WTC11 (cell line): ENCODE results near the gene RAPGEF1. TPM values are rescaled to one million over a fixed set of nuclear protein-coding genes. Genes with fewer than 3 reads are reported as not detected.

ENCODE experiments used
- ATAC-seq: fragments of 200-7000 bp; cut with Tn5 transposase; 2 replicates; pipeline ENCODE4 v1.10.0; 2021; ENCODE audit warnings: mild to moderate bottlenecking, moderate library complexity
- CTCF ChIA-PET: fragments of 300-600 bp; sonication (Branson Sonifier 250); formaldehyde crosslinking; loops from one replicate; lab custom pipeline; 2021; ENCODE audit warnings: antibody characterized with exemption; lab: Charles Lee
- POLR2A ChIA-PET: fragments of 350-600 bp; sonication (Branson Sonifier 250); formaldehyde crosslinking; loops from one replicate; lab custom pipeline; 2021; ENCODE audit warnings: antibody characterized with exemption; lab: Charles Lee
- DNase-seq: peaks from one replicate; pipeline ENCODE4 v3.0.0; 2021; ENCODE audit warnings: low spot score
- H3K27ac Mint-ChIP-seq: 2 replicates; pipeline ENCODE4 v1.8.0; 2021; ENCODE audit warnings: mixed read lengths
- H3K27me3 Mint-ChIP-seq: 2 replicates; pipeline ENCODE4 v1.8.0; 2021; ENCODE audit warnings: low read depth, mild to moderate bottlenecking, moderate library complexity, mixed read lengths
- H3K36me3 Mint-ChIP-seq: 2 replicates; pipeline ENCODE4 v1.8.0; 2021; ENCODE audit warnings: mixed read lengths
- H3K4me1 Mint-ChIP-seq: 2 replicates; pipeline ENCODE4 v1.8.0; 2022; ENCODE audit warnings: mixed read lengths
- H3K4me3 Mint-ChIP-seq: 2 replicates; pipeline ENCODE4 v1.8.0; 2021; ENCODE audit warnings: mild to moderate bottlenecking, moderate library complexity, mixed read lengths
- H3K9me3 Mint-ChIP-seq: 2 replicates; pipeline ENCODE4 v1.8.0; 2021; ENCODE audit warnings: mixed read lengths
- EMX1 ChIP-seq: fragments of 250-450 bp; sonication (Bioruptor Pico); IDR thresholded peaks from 2 replicates; pipeline ENCODE4 v1.8.0; 2021; ENCODE audit warnings: mild to moderate bottlenecking
- HMGA2 ChIP-seq: fragments of 250-450 bp; sonication (Bioruptor Pico); IDR thresholded peaks from 2 replicates; pipeline ENCODE4 v1.4.0; 2021; ENCODE audit warnings: mild to moderate bottlenecking, moderate library complexity
- KAT7 ChIP-seq: sonication (generic); formaldehyde crosslinking; IDR thresholded peaks from 2 replicates; pipeline ENCODE4 v1.8.1; 2023; ENCODE audit warnings: missing genetic modification reagents, mild to moderate bottlenecking, borderline replicate concordance
- NFYB ChIP-seq: sonication (generic); formaldehyde crosslinking; conservative IDR thresholded peaks from 2 replicates; pipeline ENCODE4 v1.8.0; 2022; ENCODE audit warnings: low read depth, missing genetic modification reagents
- ZNF263 ChIP-seq: sonication (generic); formaldehyde crosslinking; IDR thresholded peaks from 2 replicates; pipeline ENCODE4 v1.8.1; 2022; ENCODE audit warnings: low read depth, mild to moderate bottlenecking, moderate library complexity, missing genetic modification reagents
- ZNF423 ChIP-seq: fragments of 250-450 bp; sonication (Bioruptor Pico); IDR thresholded peaks from 2 replicates; pipeline ENCODE4 v2.1.2; 2022; ENCODE audit warnings: mild to moderate bottlenecking, moderate library complexity
- total RNA-seq: library from RNA; stranded (reverse); gene quantifications from 3 replicates; pipeline ENCODE4 v1.2.3, GENCODE V29; 2021
- TF ChIP-seq, protein P1 (sequence below): sonication (generic); formaldehyde crosslinking; IDR thresholded peaks from 2 replicates; pipeline ENCODE4 v1.8.1; 2023; ENCODE audit warnings: mild to moderate bottlenecking, missing genetic modification reagents, moderate library complexity
- TF ChIP-seq, protein P2 (sequence below): sonication (generic); formaldehyde crosslinking; IDR thresholded peaks from 2 replicates; pipeline ENCODE4 v1.8.0; 2023; ENCODE audit warnings: missing genetic modification reagents, mild to moderate bottlenecking, borderline replicate concordance
- TF ChIP-seq, protein P3 (sequence below): sonication (generic); formaldehyde crosslinking; IDR thresholded peaks from 2 replicates; pipeline ENCODE4 v1.8.0; 2023; ENCODE audit warnings: missing genetic modification reagents
- TF ChIP-seq, protein P4 (sequence below): sonication (generic); formaldehyde crosslinking; IDR thresholded peaks from 2 replicates; pipeline ENCODE4 v1.8.1; 2022; ENCODE audit warnings: low read depth, mild to moderate bottlenecking, moderate library complexity, missing genetic modification reagents, borderline replicate concordance
- TF ChIP-seq, protein P5 (sequence below): sonication (generic); formaldehyde crosslinking; IDR thresholded peaks from 2 replicates; pipeline ENCODE4 v1.8.0; 2022; ENCODE audit warnings: mild to moderate bottlenecking, missing genetic modification reagents
- TF ChIP-seq, protein P6 (sequence below): sonication (generic); formaldehyde crosslinking; IDR thresholded peaks from 2 replicates; pipeline ENCODE4 v1.8.1; 2022; ENCODE audit warnings: mild to moderate bottlenecking, moderate library complexity, missing genetic modification reagents
- TF ChIP-seq, protein P7 (sequence below): sonication (generic); formaldehyde crosslinking; IDR thresholded peaks from 2 replicates; pipeline ENCODE4 v1.8.0; 2022; ENCODE audit warnings: mild to moderate bottlenecking, missing genetic modification reagents
- TF ChIP-seq, protein P8 (sequence below): fragments of 250-450 bp; sonication (Bioruptor Pico); IDR thresholded peaks from 2 replicates; pipeline ENCODE4 v2.1.2; 2022; ENCODE audit warnings: mild to moderate bottlenecking, moderate library complexity
- TF ChIP-seq, protein P9 (sequence below): sonication (generic); formaldehyde crosslinking; conservative IDR thresholded peaks from 2 replicates; pipeline ENCODE4 v1.8.1; 2022; ENCODE audit warnings: mild to moderate bottlenecking, missing genetic modification reagents
- TF ChIP-seq, protein P10 (sequence below): sonication (generic); formaldehyde crosslinking; IDR thresholded peaks from 2 replicates; pipeline ENCODE4 v1.8.1; 2023; ENCODE audit warnings: mild to moderate bottlenecking, missing genetic modification reagents
- TF ChIP-seq, protein P11 (sequence below): sonication (generic); formaldehyde crosslinking; IDR thresholded peaks from 2 replicates; pipeline ENCODE4 v1.8.0; 2022; ENCODE audit warnings: mild to moderate bottlenecking, missing genetic modification reagents
- TF ChIP-seq, protein P12 (sequence below): sonication (generic); formaldehyde crosslinking; IDR thresholded peaks from 2 replicates; pipeline ENCODE4 v1.8.1; 2023; ENCODE audit warnings: mild to moderate bottlenecking, moderate library complexity, missing genetic modification reagents

RAPGEF1 gene
- total RNA-seq, 1 experiment from 2014 or later = 66.2 TPM

DNA sequence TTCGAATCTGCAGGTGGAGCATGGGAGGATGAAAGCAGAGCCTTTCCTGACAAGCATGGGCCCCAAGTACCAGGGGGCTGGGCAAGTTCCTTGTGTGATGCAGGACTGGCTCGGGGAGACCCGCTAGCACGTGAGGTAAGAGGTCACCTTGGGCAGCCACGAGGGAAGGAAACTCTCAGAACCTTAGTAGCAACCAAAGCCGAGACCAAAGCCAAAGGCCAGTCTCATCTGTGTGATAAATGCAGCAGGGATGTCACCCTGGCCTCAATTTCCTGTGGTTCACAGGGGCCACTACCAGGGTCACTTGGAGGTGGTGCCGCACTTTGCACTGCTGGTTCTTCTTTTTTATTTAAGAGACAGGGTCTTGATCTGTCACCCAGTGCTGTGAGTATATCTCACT, 155.0 kb downstream of the RAPGEF1 start:
- TF ChIP-seq, protein P1, sequence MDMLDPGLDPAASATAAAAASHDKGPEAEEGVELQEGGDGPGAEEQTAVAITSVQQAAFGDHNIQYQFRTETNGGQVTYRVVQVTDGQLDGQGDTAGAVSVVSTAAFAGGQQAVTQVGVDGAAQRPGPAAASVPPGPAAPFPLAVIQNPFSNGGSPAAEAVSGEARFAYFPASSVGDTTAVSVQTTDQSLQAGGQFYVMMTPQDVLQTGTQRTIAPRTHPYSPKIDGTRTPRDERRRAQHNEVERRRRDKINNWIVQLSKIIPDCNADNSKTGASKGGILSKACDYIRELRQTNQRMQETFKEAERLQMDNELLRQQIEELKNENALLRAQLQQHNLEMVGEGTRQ (CRISPR knock-in tag) = no peak
- TF ChIP-seq, protein P2, sequence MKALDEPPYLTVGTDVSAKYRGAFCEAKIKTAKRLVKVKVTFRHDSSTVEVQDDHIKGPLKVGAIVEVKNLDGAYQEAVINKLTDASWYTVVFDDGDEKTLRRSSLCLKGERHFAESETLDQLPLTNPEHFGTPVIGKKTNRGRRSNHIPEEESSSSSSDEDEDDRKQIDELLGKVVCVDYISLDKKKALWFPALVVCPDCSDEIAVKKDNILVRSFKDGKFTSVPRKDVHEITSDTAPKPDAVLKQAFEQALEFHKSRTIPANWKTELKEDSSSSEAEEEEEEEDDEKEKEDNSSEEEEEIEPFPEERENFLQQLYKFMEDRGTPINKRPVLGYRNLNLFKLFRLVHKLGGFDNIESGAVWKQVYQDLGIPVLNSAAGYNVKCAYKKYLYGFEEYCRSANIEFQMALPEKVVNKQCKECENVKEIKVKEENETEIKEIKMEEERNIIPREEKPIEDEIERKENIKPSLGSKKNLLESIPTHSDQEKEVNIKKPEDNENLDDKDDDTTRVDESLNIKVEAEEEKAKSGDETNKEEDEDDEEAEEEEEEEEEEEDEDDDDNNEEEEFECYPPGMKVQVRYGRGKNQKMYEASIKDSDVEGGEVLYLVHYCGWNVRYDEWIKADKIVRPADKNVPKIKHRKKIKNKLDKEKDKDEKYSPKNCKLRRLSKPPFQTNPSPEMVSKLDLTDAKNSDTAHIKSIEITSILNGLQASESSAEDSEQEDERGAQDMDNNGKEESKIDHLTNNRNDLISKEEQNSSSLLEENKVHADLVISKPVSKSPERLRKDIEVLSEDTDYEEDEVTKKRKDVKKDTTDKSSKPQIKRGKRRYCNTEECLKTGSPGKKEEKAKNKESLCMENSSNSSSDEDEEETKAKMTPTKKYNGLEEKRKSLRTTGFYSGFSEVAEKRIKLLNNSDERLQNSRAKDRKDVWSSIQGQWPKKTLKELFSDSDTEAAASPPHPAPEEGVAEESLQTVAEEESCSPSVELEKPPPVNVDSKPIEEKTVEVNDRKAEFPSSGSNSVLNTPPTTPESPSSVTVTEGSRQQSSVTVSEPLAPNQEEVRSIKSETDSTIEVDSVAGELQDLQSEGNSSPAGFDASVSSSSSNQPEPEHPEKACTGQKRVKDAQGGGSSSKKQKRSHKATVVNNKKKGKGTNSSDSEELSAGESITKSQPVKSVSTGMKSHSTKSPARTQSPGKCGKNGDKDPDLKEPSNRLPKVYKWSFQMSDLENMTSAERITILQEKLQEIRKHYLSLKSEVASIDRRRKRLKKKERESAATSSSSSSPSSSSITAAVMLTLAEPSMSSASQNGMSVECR (CRISPR knock-in tag) = no peak
- TF ChIP-seq, protein P3, sequence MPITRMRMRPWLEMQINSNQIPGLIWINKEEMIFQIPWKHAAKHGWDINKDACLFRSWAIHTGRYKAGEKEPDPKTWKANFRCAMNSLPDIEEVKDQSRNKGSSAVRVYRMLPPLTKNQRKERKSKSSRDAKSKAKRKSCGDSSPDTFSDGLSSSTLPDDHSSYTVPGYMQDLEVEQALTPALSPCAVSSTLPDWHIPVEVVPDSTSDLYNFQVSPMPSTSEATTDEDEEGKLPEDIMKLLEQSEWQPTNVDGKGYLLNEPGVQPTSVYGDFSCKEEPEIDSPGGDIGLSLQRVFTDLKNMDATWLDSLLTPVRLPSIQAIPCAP (CRISPR knock-in tag) = no peak
- TF ChIP-seq EMX1 (CRISPR knock-in tag) = no peak
- TF ChIP-seq, protein P4, sequence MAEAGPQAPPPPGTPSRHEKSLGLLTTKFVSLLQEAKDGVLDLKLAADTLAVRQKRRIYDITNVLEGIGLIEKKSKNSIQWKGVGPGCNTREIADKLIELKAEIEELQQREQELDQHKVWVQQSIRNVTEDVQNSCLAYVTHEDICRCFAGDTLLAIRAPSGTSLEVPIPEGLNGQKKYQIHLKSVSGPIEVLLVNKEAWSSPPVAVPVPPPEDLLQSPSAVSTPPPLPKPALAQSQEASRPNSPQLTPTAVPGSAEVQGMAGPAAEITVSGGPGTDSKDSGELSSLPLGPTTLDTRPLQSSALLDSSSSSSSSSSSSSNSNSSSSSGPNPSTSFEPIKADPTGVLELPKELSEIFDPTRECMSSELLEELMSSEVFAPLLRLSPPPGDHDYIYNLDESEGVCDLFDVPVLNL = no peak
- TF ChIP-seq, protein P5, sequence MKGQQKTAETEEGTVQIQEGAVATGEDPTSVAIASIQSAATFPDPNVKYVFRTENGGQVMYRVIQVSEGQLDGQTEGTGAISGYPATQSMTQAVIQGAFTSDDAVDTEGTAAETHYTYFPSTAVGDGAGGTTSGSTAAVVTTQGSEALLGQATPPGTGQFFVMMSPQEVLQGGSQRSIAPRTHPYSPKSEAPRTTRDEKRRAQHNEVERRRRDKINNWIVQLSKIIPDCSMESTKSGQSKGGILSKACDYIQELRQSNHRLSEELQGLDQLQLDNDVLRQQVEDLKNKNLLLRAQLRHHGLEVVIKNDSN (CRISPR knock-in tag) = no peak
- no peak for TF ChIP-seq NFYB
- TF ChIP-seq, protein P6, sequence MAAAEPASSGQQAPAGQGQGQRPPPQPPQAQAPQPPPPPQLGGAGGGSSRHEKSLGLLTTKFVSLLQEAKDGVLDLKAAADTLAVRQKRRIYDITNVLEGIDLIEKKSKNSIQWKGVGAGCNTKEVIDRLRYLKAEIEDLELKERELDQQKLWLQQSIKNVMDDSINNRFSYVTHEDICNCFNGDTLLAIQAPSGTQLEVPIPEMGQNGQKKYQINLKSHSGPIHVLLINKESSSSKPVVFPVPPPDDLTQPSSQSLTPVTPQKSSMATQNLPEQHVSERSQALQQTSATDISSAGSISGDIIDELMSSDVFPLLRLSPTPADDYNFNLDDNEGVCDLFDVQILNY = no peak
- TF ChIP-seq, protein P7, sequence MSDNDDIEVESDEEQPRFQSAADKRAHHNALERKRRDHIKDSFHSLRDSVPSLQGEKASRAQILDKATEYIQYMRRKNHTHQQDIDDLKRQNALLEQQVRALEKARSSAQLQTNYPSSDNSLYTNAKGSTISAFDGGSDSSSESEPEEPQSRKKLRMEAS = no peak
- TF ChIP-seq ZNF263 = no peak
- TF ChIP-seq, protein P8, sequence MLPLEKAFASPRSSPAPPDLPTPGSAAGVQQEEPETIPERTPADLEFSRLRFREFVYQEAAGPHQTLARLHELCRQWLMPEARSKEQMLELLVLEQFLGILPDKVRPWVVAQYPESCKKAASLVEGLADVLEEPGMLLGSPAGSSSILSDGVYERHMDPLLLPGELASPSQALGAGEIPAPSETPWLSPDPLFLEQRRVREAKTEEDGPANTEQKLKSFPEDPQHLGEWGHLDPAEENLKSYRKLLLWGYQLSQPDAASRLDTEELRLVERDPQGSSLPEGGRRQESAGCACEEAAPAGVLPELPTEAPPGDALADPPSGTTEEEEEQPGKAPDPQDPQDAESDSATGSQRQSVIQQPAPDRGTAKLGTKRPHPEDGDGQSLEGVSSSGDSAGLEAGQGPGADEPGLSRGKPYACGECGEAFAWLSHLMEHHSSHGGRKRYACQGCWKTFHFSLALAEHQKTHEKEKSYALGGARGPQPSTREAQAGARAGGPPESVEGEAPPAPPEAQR (CRISPR knock-in tag) = no peak
- TF ChIP-seq KAT7 = no peak
- TF ChIP-seq HMGA2 (CRISPR knock-in tag) = no peak
- TF ChIP-seq, protein P9, sequence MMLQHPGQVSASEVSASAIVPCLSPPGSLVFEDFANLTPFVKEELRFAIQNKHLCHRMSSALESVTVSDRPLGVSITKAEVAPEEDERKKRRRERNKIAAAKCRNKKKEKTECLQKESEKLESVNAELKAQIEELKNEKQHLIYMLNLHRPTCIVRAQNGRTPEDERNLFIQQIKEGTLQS (CRISPR knock-in tag) = no peak
- TF ChIP-seq, protein P10, sequence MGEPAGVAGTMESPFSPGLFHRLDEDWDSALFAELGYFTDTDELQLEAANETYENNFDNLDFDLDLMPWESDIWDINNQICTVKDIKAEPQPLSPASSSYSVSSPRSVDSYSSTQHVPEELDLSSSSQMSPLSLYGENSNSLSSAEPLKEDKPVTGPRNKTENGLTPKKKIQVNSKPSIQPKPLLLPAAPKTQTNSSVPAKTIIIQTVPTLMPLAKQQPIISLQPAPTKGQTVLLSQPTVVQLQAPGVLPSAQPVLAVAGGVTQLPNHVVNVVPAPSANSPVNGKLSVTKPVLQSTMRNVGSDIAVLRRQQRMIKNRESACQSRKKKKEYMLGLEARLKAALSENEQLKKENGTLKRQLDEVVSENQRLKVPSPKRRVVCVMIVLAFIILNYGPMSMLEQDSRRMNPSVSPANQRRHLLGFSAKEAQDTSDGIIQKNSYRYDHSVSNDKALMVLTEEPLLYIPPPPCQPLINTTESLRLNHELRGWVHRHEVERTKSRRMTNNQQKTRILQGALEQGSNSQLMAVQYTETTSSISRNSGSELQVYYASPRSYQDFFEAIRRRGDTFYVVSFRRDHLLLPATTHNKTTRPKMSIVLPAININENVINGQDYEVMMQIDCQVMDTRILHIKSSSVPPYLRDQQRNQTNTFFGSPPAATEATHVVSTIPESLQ (CRISPR knock-in tag) = no peak
- TF ChIP-seq, protein P11, sequence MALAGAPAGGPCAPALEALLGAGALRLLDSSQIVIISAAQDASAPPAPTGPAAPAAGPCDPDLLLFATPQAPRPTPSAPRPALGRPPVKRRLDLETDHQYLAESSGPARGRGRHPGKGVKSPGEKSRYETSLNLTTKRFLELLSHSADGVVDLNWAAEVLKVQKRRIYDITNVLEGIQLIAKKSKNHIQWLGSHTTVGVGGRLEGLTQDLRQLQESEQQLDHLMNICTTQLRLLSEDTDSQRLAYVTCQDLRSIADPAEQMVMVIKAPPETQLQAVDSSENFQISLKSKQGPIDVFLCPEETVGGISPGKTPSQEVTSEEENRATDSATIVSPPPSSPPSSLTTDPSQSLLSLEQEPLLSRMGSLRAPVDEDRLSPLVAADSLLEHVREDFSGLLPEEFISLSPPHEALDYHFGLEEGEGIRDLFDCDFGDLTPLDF (CRISPR knock-in tag) = no peak
- TF ChIP-seq, protein P12, sequence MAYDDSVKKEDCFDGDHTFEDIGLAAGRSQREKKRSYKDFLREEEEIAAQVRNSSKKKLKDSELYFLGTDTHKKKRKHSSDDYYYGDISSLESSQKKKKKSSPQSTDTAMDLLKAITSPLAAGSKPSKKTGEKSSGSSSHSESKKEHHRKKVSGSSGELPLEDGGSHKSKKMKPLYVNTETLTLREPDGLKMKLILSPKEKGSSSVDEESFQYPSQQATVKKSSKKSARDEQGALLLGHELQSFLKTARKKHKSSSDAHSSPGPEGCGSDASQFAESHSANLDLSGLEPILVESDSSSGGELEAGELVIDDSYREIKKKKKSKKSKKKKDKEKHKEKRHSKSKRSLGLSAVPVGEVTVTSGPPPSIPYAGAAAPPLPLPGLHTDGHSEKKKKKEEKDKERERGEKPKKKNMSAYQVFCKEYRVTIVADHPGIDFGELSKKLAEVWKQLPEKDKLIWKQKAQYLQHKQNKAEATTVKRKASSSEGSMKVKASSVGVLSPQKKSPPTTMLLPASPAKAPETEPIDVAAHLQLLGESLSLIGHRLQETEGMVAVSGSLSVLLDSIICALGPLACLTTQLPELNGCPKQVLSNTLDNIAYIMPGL = no peak
- TF ChIP-seq ZNF423 = no peak
- no peak overlapping the region for H3K27ac Mint-ChIP-seq
- ATAC-seq (no peak), DNase-seq (no peak)
- no peak overlapping the region for H3K4me3 Mint-ChIP-seq
- no peaks in the 10 kb centered on the region for H3K4me1 Mint-ChIP-seq
- no peaks in the 10 kb centered on the region for H3K9me3 Mint-ChIP-seq
- ChIA-PET CTCF (no interaction called here), POLR2A (no interaction called here)
- peaks cover 11% of the 10 kb centered on the region for H3K36me3 Mint-ChIP-seq
- H3K27me3 Mint-ChIP-seq = no peaks in the 10 kb centered on the region
